Gastroesophageal sphincter (tissue), 4 donors: ENCODE data around the gene TMCC1. TPM values are rescaled to one million over a fixed set of nuclear protein-coding genes. Genes with fewer than 3 reads are reported as not detected.

Experiments used
- ATAC-seq: fragments of 150-250 bp; one replicate; pipeline ENCODE4 v1.9.1; 2016; ENCODE audit warnings: mild to moderate bottlenecking, moderate library complexity
- H3K27ac ChIP-seq, 4 donors: fragments of 200-600 bp; sonication (generic) in 3 of 4; 1 replicate in 3 of 4; 2 replicates in 1 of 4; pipeline ENCODE4 v1.5.1; 2016 to 2019
- H3K27me3 ChIP-seq: fragments of 200-600 bp; sonication (generic); one replicate; pipeline ENCODE4 v1.5.1; 2019
- H3K36me3 ChIP-seq, 2 donors: fragments of 200-600 bp; sonication (generic); one replicate each; pipeline ENCODE4 v1.5.1; 2019; ENCODE audit warnings: control low read depth in 1 of 2
- H3K4me1 ChIP-seq, 3 donors: fragments of 200-600 bp; sonication (generic); 1 replicate in 2 of 3; 2 replicates in 1 of 3; pipeline ENCODE4 v1.5.1; 2016 to 2019; ENCODE audit warnings: control low read depth in 2 of 3
- H3K4me3 ChIP-seq, 2 donors: fragments of 200-600 bp; sonication (generic); one replicate each; pipeline ENCODE4 v1.5.1; 2019; ENCODE audit warnings: mild to moderate bottlenecking in 1 of 2, moderate library complexity in 1 of 2
- H3K9me3 ChIP-seq, 3 donors: fragments of 200-600 bp; sonication (generic); one replicate each; pipeline ENCODE4 v1.5.1; 2017 to 2019; ENCODE audit warnings: control low read depth in 2 of 3
- EP300 ChIP-seq: sonication (generic); formaldehyde crosslinking; IDR thresholded peaks from one replicate; pipeline ENCODE4 v1.6.1; 2017; ENCODE audit warnings: antibody characterized with exemption, mild to moderate bottlenecking
- POLR2A ChIP-seq, 2 donors: fragments of 450-650 bp; IDR thresholded peaks; one replicate each; pipeline ENCODE4 v1.6.1; 2017; ENCODE audit warnings: antibody characterized with exemption in 2 of 2, mild to moderate bottlenecking in 2 of 2, moderate library complexity in 1 of 2
- POLR2AphosphoS5 ChIP-seq: sonication (generic); formaldehyde crosslinking; IDR thresholded peaks from one replicate; pipeline ENCODE4 v1.6.1; 2017; ENCODE audit warnings: antibody characterized with exemption
- WGBS, 2 donors: methylation state at CpG; one replicate each; pipeline ENCODE4 v1.1.5; 2018; ENCODE audit warnings: low coverage in 1 of 2; 5-methylcytosine and 5-hydroxymethylcytosine counted together
- total RNA-seq, 4 donors: library from RNA; depleted of rRNA; stranded (reverse); fragments of >200 nt; gene quantifications; one replicate each; pipeline ENCODE4 v1.1.0, GENCODE V29; 2016
- TF ChIP-seq, protein P1 (sequence below), 4 experiments: fragments of 200-600 bp in 2 of 4; fragments of 450-650 bp in 2 of 4; sonication (generic) in 1 of 4; IDR thresholded peaks; one replicate each; pipeline ENCODE4 v1.5.1; 2017 to 2019; ENCODE audit warnings: antibody characterized with exemption in 4 of 4, mild to moderate bottlenecking in 2 of 4, moderate library complexity in 2 of 4

The TMCC1 gene
- total RNA-seq, 4 donors from 2014 or later, result 20.3 to 32.7 (median 28.1) TPM

DNA sequence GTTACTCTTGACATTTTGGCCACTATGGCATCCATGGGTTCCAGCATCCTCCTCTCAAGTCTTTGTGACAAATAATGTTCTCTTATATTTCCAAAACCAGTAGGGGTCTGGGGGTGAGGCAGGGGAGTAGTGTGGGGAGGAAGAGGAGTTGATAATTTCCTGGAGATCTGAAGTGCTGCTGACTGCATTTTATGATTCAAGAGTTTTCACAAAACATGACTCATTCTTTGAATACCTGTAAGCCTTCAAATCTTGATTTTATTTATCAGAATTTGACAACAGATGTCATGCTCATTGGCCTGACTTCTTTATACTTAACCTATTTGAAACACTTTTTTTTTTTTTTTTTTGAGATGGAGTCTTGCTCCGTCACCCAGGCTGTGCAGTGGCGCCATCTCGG is 188.2 kb downstream of the TMCC1 start:
- no peak overlapping the region for H3K4me3 ChIP-seq
- H3K9me3 ChIP-seq, result no peaks in the 10 kb centered on the region
- no peaks in the 10 kb centered on the region for H3K4me1 ChIP-seq
- ATAC-seq, result no peak
- H3K36me3 ChIP-seq, result no peaks in the 10 kb centered on the region
- TF ChIP-seq EP300 (no peak), POLR2A (IDR thresholded peaks at IDR 0.05) (no peak), POLR2AphosphoS5 (no peak)
- TF ChIP-seq, protein P1, sequence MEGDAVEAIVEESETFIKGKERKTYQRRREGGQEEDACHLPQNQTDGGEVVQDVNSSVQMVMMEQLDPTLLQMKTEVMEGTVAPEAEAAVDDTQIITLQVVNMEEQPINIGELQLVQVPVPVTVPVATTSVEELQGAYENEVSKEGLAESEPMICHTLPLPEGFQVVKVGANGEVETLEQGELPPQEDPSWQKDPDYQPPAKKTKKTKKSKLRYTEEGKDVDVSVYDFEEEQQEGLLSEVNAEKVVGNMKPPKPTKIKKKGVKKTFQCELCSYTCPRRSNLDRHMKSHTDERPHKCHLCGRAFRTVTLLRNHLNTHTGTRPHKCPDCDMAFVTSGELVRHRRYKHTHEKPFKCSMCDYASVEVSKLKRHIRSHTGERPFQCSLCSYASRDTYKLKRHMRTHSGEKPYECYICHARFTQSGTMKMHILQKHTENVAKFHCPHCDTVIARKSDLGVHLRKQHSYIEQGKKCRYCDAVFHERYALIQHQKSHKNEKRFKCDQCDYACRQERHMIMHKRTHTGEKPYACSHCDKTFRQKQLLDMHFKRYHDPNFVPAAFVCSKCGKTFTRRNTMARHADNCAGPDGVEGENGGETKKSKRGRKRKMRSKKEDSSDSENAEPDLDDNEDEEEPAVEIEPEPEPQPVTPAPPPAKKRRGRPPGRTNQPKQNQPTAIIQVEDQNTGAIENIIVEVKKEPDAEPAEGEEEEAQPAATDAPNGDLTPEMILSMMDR (IDR thresholded peaks at IDR 0.05), result no peak
- no peaks in the 10 kb centered on the region for H3K27me3 ChIP-seq
- WGBS, 2 donors, result 96% methylated on average over 3 of the region's 3 CpGs; no CpG with 5 or more reads in 1 of the 2 donors
- H3K27ac ChIP-seq, result no peak overlapping the region

DNA sequence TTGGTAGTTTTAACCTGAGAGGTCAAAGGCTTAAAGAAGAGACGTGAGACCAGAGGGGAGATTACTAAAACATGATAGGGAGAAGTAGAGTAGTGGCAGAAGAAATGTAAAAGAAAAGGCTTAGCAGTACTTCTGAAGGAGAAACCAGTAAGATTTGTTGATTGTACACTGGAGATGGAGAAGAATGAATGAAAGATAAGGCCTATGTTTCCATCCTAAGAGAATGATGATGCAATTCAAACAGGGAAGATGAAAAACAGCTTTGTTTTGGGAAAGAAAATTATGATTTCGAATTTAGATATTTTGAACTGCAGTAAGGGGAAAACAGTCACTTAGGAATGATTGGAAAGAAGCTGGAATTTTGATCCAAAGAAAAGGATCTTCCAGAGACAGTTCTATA is 189.6 kb downstream of the TMCC1 start:
- Histone ChIP-seq H3K4me3 (no peak overlapping the region), H3K27ac (no peak overlapping the region), H3K9me3 (no peaks in the 10 kb centered on the region), H3K27me3 (no peaks in the 10 kb centered on the region), H3K36me3 (no peaks in the 10 kb centered on the region), H3K4me1 (no peaks in the 10 kb centered on the region)
- TF ChIP-seq POLR2AphosphoS5 (no peak), EP300 (no peak), POLR2A (IDR thresholded peaks at IDR 0.05) (no peak)
- TF ChIP-seq, protein P1 (IDR thresholded peaks at IDR 0.05), result no peak
- WGBS, 2 donors, result 44 to 50% methylated on average over 2 of the region's 2 CpGs
- no peak for ATAC-seq

DNA sequence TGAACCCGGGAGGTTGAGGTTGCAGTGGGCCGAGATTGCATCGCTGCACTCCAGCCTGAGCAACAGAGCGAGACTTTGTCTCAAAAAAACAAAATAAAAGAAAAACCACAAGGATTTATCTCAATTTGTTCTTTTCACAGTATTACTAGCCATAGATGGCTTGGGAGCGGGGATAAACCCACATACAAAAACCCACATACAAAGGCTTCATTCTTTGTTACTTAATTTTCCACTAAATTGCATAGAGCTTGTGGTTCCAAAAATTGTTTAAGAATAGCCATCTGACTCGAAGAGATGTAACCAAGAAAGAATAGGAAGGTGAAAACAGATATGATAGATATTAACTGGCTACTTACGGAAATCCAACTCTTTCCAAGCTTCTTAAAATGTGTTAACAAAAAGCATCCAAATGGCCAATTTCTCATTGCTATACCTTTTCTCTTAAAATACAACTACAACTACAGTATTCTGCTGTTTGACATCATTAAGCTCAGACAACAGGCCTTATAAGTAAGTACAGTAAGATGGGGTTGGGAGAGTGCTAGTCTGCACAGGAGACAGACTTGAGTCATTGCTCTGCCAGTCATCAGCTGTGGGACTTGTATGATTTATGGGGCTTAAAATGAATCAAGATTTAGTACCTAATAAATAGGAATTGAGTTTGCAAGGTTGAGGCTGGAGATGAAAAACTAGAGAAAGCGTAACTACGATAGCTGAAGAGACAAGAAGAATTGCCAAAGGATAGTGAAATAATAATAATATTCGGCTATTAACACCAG is 190.4 kb downstream of the TMCC1 start:
- no peaks in the 10 kb centered on the region for H3K4me1 ChIP-seq
- no peak overlapping the region for H3K27ac ChIP-seq
- 93 to 98% methylated on average over 7 to 10 of the region's 10 CpGs for WGBS, 2 donors
- TF ChIP-seq, protein P1 (IDR thresholded peaks at IDR 0.05), result no peak
- TF ChIP-seq POLR2A (IDR thresholded peaks at IDR 0.05) (no peak), POLR2AphosphoS5 (no peak), EP300 (no peak)
- H3K9me3 ChIP-seq, result no peaks in the 10 kb centered on the region
- H3K4me3 ChIP-seq, result no peak overlapping the region
- ATAC-seq, result no peak
- no peaks in the 10 kb centered on the region for H3K27me3 ChIP-seq
- H3K36me3 ChIP-seq, result no peaks in the 10 kb centered on the region

DNA sequence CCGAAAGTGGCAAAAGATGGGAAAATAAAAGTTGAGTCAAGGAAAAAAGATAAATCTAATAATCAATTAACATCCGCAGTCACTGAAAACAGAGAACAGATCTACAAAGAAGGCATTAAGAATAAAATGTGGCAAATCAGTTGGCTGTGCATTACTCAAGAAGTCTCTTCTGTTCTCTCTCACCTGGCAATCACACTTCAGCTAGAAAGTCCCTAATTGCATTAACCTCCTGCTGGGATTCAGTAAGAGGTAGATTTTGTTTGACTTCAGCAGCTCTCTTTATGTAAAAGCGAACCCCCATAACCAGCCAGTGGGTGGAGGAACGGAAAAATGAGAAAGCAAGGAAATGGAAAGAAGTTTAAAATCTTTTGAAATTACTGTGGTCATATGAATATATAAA is 192.3 kb downstream of the TMCC1 start:
- ATAC-seq, result no peak
- Histone ChIP-seq H3K4me1 (no peaks in the 10 kb centered on the region), H3K27me3 (no peaks in the 10 kb centered on the region), H3K4me3 (no peak overlapping the region), H3K36me3 (no peaks in the 10 kb centered on the region), H3K9me3 (no peaks in the 10 kb centered on the region), H3K27ac (no peak overlapping the region)
- no peak for TF ChIP-seq EP300
- no peak for TF ChIP-seq POLR2AphosphoS5
- TF ChIP-seq POLR2A (IDR thresholded peaks at IDR 0.05), result no peak
- TF ChIP-seq, protein P1 (IDR thresholded peaks at IDR 0.05), result no peak
- 90 to 97% methylated on average over 3 to 4 of the region's 4 CpGs for WGBS, 2 donors

DNA sequence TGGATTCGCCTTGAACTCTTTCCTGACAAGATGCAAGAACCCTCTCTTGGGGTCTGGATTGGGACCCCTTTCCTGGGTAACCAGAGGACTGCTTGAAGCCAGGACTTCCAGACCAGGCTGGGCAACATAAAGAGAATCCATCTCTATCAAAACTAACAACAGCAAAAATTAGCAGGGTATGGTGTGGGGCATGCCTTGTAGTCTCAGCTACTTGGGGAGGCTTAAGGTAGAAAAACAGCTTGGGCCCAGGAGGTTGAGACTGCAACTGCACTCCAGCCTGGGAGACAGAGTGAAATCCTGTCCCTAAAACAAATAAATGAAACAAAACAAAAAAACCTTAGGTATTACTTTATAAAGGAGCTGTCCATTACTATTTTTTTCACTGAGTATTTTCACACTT is 193.9 kb downstream of the TMCC1 start:
- no peaks in the 10 kb centered on the region for H3K9me3 ChIP-seq
- no peaks in the 10 kb centered on the region for H3K4me1 ChIP-seq
- H3K4me3 ChIP-seq, result no peak overlapping the region
- H3K36me3 ChIP-seq, result no peaks in the 10 kb centered on the region
- no peak overlapping the region for H3K27ac ChIP-seq
- WGBS, 2 donors, result 100% methylated on average over 1 of the region's 1 CpG
- TF ChIP-seq EP300, result no peak
- no peak for ATAC-seq
- no peaks in the 10 kb centered on the region for H3K27me3 ChIP-seq
